ENCODE results near the gene C7orf25. TPM values are rescaled to one million over a fixed set of nuclear protein-coding genes. Genes with fewer than 3 reads are reported as not detected.
A peak's percentile ranks its signal among the peaks of the same experiment; 100 is the strongest.

Gene C7orf25
- total and polyA plus RNA-seq, 10 of the 15 experiments (the other 5 are each of a cell fraction or from before 2014, with no cell fraction given) = 0.63 to 3.2 (median 1.7) TPM

DNA sequence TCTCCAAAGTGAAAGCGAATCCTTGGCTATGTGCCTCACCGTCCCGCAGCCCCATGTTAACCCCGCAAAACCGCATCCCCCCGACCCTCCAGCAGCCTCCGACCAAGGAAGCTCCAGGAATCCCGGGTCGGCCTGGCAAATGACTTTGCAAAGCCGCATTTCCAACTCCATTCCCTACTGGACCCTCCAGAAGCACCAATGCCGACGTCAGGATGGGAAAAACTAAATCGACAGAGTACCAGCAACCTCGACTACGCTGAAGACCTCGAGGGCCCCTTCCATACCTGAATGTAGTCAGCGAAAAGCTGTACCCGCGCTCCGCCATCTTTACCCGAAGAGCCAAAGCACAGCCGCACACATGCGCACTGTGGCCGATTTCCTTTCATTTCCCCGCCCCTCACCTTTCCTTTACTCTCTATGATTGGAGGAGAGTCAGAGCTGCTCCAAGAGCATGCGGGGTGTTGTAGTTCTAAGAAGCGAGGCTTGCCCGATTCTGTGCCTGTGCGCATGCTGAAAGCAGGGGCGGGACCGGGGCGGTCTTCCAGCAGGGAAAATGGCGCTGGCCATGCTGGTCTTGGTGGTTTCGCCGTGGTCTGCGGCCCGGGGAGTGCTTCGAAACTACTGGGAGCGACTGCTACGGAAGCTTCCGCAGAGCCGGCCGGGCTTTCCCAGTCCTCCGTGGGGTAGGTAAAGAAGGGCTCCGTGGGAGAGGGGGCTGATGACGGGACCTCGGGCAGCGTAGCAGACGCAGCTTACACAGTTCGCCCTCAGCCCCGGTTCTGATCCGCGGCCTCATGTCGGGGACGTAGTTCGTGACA is 20.2 kb upstream of the C7orf25 start, which contains the start of the genes MRPL32 and PSMA2 (continued):
- TF ChIP-seq, protein P1, sequence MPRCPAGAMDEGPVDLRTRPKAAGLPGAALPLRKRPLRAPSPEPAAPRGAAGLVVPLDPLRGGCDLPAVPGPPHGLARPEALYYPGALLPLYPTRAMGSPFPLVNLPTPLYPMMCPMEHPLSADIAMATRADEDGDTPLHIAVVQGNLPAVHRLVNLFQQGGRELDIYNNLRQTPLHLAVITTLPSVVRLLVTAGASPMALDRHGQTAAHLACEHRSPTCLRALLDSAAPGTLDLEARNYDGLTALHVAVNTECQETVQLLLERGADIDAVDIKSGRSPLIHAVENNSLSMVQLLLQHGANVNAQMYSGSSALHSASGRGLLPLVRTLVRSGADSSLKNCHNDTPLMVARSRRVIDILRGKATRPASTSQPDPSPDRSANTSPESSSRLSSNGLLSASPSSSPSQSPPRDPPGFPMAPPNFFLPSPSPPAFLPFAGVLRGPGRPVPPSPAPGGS (IDR thresholded peaks at IDR 0.05; ENCODE audit: borderline replicate concordance, insufficient read depth, low read depth, low read length, poor library complexity, severe bottlenecking) = no peak
- TF ChIP-seq CHD1 (IDR thresholded peaks at IDR 0.05; ENCODE audit: low read depth, low read length) (no peak), USF2 (IDR thresholded peaks at IDR 0.05; ENCODE audit: borderline replicate concordance, low read depth, low read length) (no peak), BACH1 (IDR thresholded peaks at IDR 0.05; ENCODE audit: borderline replicate concordance) (0 out of 2 replicates have a peak, but pooled peaks have one; percentile 47), IRF3 (IDR thresholded peaks at IDR 0.05) (no peak), LARP7 (IDR thresholded peaks at IDR 0.05) (peak; percentile 39; the same call in 1 of the 2 replicates), REST (IDR thresholded peaks at IDR 0.05; ENCODE audit: low read depth, low read length) (no peak), IRF5 (IDR thresholded peaks at IDR 0.05; ENCODE audit: borderline replicate concordance) (no peak), EZH2 (IDR thresholded peaks at IDR 0.05; ENCODE audit: borderline replicate concordance, control insufficient read depth, low read depth, low read length) (no peak), EED (IDR thresholded peaks at IDR 0.05; ENCODE audit: low read depth) (peak; percentile 69), NR2C1 (IDR thresholded peaks at IDR 0.05) (peak; percentile 65), YY1 (IDR thresholded peaks at IDR 0.05; ENCODE audit: low read depth, low read length) (peak; percentile 97), HDAC6 (IDR thresholded peaks at IDR 0.05; ENCODE audit: unreplicated experiment) (no peak), SPI1 (IDR thresholded peaks at IDR 0.05; ENCODE audit: borderline replicate concordance, insufficient read depth, low read depth, low read length) (no peak), TARDBP (IDR thresholded peaks at IDR 0.05; ENCODE audit: borderline replicate concordance) (peak; percentile 49; the same call in 1 of the 2 replicates), PAX8 (IDR thresholded peaks at IDR 0.05) (no peak), NFIC (IDR thresholded peaks at IDR 0.05; ENCODE audit: low read depth, low read length) (no peak), STAT1 (conservative IDR thresholded peaks at IDR 0.05) (no peak)

Data from GM12878 (cell line).